ENCODE data around the gene NSMCE1.

NSMCE1 gene

DNA sequence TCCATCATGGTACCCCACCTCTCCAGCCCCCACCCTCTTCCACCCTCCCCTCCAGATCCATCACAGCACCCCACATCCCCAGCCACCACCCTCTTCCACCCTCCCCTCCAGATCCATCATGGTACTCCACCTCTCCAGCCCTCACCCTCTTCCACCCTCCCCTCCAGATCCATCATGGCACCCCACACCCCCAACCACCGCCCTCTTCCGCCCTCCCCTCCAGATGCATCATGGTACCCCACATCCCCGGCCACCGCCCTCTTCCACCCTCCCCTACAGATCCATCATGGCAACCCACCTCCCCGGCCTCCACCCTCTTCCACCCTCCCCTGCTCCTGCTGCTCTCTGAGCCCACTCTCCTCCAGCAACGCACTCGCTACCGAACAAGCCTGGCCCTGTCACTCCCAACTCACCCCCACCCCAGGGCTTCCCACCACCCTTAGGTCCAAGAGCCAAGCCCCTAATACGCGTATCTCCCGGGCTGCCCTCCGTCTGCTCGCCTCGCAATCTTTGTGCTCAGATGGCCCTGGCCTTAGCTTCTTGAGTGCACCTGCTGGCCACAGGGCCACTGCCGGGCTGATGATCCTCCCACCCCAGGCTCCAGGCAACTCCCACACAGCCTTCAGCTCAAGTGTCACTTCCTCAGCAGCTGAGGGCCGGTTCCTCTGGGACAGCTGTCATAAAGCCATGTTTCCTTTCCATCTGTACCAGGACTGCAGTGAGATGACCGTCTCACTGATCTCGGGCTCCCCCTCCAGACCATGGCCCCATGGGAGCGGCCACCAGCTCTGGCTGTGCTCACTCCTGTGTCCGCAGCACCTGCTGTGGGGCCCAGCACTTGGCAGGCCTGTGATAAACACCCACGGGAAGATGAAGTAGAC is 39.7 kb downstream of the NSMCE1 start:
- peak; percentile 69 for DNase-seq

GRCh38 chr16:27228045-27228444 is 40.5 kb downstream of the NSMCE1 start:
- no peak for DNase-seq

- no peak for DNase-seq
Observed at GRCh38 chr16:27226976-27227705, 41.4 kb downstream of the NSMCE1 start.

DNA sequence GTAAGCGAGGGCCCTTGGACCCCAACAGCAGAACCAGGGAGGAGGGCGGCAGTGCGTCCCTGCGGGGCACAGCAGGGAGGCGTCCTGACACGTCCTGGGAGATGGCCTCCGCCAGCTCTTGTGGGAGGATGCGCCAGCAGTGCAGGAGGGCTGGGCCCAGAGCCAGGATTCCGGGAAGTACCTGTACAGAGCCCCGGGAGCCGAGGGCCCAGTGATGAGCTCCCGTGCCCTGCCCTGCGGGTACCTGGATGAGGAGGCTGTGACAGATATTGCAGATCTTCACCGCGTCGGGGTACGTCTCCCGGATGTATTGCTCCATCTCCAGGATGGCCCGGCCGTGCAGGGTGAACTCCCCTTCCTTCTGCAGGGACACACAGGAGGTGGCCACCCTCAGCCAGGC is 42.1 kb downstream of the NSMCE1 start:
- DNase-seq = no peak

GRCh38 chr16:27225536-27226360 is 42.8 kb downstream of the NSMCE1 start:
- no peak for DNase-seq

GRCh38 chr16:27224741-27225300 is 43.8 kb downstream of the NSMCE1 start:
- no peak for DNase-seq

DNA sequence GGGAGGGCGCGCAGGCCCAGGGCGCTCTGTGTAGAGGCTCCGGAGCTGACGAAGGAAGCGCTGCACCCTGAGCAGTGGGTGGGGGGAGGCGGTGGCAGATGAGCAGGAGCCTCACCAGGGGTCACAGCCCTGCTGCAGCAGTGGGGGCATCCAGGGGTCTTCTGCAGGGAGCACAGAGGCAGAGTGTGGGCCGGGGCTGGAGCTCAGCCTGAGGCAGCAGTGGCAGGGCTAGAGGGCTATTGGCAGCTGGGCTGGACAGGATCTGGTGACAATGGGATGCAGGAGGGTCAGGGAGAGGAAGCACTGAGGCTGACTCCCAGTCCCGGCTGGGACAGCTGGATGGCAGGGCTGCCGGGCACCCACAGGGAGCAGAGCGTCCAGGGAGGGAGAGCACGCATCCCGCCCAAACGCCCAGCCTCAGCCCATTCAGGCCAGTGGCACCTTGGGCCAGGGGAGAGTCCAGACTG is 44.3 kb downstream of the NSMCE1 start:
- DNase-seq = no peak

- DNase-seq = no peak
Observed at GRCh38 chr16:27223701-27224100, 44.9 kb downstream of the NSMCE1 start.

- no peak for DNase-seq
Observed at GRCh38 chr16:27223226-27223610, 45.4 kb downstream of the NSMCE1 start.

GRCh38 chr16:27222249-27223225 is 46.0 kb downstream of the NSMCE1 start:
- peak; percentile 70 for DNase-seq

DNA sequence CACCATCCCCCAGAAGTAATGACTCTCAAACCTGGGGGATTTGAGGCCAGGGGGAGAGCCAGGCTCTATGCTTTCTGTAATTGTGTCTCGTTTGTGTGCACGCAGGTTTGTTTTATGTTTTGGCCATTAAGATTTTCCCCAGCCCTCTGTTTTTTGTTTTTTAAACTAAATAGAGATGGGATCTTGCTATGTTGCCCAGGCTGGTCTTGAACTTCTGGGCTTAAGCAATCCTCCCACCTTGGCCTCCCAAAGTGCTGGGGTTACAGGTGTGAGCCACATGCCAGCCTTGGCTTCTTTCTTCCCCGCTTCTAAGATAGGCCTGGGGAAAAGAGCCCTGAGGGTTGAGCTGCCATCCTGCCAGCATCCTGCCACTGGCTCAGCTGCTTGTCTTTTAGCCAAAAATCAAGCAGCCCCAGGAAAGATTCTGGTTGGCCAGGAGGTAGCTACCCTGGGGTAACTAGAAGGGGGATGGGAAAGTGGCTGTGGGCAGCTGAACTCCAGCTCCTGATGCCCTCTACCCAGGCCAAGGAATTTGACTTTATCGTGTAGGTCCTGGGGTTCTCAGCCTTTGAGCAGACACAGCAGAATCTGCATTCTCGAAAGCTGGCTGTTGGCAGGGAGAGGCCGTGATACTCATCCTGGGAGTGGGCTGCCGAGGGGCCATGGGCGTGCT is 46.9 kb downstream of the NSMCE1 start:
- no peak for DNase-seq

GRCh38 chr16:27220991-27221390 is 47.6 kb downstream of the NSMCE1 start:
- no peak for DNase-seq

DNA sequence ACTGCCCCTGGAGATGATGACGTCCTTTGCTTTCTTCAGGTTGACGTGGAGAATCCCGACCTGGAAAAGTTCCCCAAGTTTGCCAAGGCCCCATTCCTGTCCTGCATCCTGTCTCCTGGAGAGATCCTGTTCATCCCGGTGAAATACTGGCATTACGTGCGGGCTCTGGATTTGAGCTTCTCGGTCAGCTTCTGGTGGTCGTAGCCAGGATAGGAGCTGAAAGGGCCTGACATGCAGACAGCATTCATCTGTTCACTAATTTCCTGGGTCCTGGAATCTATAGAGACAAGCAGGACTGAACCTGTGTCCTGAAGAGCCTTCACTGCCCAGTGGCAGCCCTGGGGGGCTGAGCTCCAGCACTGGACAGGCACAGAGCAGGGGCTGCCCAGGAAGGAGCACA is 48.0 kb downstream of the NSMCE1 start:
- DNase-seq = no peak

DNA sequence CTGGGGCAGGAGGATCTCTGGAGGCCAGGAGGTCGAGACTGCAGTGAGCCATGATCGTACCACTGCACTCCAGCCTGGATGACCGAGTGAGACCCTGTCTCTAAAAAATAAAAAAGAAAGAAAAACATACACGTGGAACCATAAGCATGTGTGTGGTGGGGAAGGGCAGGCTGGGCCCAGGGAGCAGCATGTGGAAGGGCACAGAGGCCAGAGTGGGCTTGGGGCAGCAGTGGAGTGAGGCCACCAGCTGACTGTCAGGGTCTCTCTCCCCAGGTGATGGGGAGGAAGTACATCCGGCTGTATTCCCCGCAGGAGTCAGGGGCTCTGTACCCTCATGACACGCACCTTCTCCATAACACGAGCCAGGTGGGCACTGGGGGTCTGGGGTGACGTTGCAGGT is 48.5 kb downstream of the NSMCE1 start:
- no peak for DNase-seq

- no peak for DNase-seq
Observed at GRCh38 chr16:27219161-27219560, 49.4 kb downstream of the NSMCE1 start.

DNA sequence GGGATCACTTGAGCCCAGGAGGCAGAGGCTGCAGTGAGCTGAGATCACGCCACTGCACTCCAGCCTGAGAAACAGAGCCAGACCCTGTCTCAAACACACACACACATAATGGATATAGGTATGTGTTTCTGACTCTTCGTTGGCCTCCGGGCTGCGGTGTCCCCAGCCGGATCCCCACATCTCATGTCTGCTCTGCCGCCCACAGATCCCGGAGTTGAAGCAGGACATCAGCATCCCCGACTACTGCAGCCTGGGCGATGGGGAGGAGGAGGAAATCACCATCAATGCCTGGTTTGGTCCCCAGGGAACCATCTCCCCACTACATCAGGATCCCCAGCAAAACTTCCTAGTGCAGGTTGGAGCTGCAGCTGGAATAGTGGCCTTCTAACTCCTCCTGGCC is 49.8 kb downstream of the NSMCE1 start:
- no peak for DNase-seq

- DNase-seq = no peak
Observed at GRCh38 chr16:27217256-27217655, 51.3 kb downstream of the NSMCE1 start.

GRCh38 chr16:27216297-27216885 is 52.2 kb downstream of the NSMCE1 start:
- DNase-seq = no peak

GRCh38 chr16:27215660-27216059 is 52.9 kb downstream of the NSMCE1 start:
- no peak for DNase-seq

Data from right forelimb (tissue), 1 donor.